ENCODE results near the gene UNKL.

The UNKL gene

DNA sequence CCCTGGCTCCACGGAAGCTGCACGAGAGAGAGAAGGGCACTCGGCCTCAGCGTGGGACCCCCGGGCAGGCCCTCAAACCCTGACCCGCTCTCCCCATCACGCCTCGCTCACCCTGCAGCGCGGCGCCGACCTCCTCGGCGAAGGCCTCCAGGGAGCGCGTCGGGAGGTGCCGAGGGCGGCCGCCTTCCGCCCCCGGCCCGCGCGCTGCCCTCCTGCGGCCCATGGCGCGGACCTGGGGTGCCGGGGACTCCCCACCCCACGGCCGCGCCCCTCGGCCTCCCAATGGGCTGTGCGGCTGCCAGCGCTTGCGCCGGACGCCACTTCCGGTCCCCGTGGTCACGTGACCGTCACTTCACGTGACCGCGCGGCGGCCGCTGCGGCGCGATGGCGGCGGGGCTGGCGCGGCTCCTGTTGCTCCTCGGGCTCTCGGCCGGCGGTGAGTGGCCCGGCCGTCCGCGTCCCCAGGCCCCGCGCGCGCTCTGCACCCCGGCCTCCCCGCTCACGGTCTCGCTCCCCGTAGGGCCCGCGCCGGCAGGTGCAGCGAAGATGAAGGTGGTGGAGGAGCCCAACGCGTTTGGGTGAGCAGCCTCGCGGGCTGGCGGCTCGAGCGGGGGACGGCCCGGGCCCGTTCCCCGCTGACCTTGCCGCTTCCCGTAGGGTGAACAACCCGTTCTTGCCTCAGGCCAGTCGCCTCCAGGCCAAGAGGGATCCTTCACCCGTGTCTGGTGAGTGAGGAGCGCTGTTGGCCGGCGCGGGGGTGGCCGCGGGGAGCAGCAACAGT lies 62.7 kb downstream of the UNKL start, which contains the start of the genes GNPTG and TSR3:
Gene GNPTG (plus strand): TSS at position 350 of the 781 bp plus-strand sequence. CDS start 35 bp downstream, at position 385.
Gene TSR3 (minus strand): TSS at position 297 of the 781 bp plus-strand sequence. CDS start 74 bp downstream, at position 223.
- DNase-seq (ENCODE audit: low spot score): peak; percentile 71
- H3K27ac ChIP-seq: peak within 1 kb of the TSS; percentile 66
- POLR2A ChIA-PET (ENCODE audit: low non-redundant PET): no interaction called here
- CTCF ChIA-PET: no interaction called here
- TF ChIP-seq, protein P1, sequence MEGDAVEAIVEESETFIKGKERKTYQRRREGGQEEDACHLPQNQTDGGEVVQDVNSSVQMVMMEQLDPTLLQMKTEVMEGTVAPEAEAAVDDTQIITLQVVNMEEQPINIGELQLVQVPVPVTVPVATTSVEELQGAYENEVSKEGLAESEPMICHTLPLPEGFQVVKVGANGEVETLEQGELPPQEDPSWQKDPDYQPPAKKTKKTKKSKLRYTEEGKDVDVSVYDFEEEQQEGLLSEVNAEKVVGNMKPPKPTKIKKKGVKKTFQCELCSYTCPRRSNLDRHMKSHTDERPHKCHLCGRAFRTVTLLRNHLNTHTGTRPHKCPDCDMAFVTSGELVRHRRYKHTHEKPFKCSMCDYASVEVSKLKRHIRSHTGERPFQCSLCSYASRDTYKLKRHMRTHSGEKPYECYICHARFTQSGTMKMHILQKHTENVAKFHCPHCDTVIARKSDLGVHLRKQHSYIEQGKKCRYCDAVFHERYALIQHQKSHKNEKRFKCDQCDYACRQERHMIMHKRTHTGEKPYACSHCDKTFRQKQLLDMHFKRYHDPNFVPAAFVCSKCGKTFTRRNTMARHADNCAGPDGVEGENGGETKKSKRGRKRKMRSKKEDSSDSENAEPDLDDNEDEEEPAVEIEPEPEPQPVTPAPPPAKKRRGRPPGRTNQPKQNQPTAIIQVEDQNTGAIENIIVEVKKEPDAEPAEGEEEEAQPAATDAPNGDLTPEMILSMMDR (conservative IDR thresholded peaks at IDR 0.05; ENCODE audit: low read depth): no peak

DNA sequence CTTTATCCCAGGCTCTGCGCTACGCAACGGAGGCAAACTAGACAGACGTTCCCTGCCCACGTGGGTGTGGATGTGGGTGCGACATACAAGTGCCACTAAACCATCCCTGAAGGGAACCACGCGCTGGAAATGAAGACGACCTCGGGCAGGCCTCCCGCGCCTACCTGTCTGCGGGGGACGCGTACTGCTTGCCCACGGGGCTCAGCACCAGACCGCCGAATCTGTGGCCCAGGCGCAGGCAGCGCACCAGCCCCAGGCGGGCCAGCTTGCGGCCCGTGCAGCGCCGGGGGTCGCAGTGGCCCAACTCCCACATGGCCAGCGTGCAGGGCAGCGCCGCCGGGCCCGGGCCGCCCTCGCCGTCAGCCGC lies 63.3 kb downstream of the UNKL start:
- peak overlapping the region; percentile 66 for H3K27ac ChIP-seq

DNA sequence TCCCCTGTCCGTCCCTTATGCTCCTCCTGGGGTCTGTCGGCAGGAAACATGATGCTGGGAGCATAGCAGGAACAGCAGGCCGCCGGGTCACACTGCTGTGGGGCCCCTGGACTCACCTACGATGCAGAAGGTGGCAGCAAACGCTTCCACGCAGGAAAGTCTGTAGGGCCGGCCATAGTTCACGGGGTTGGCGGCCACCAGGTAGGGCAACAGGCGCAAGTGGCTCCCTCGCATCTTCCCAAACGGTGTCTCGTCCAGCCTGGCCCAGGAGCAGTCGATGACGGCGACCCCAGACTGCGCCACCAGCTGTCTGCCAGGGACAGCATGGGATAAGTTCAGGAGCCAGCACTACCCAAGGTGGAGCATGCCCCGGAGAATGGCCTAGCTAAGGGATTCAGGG lies 63.8 kb downstream of the UNKL start:
- POLR2A ChIA-PET (ENCODE audit: low non-redundant PET): no interaction called here

More for the DNA sequence above, 63.3 kb downstream of the UNKL start:
- ChIA-PET POLR2A (ENCODE audit: low non-redundant PET) (no interaction called here), CTCF (no interaction called here)
- TF ChIP-seq, protein P1 (conservative IDR thresholded peaks at IDR 0.05; ENCODE audit: low read depth): no peak
- no peak for DNase-seq (ENCODE audit: low spot score)

DNA sequence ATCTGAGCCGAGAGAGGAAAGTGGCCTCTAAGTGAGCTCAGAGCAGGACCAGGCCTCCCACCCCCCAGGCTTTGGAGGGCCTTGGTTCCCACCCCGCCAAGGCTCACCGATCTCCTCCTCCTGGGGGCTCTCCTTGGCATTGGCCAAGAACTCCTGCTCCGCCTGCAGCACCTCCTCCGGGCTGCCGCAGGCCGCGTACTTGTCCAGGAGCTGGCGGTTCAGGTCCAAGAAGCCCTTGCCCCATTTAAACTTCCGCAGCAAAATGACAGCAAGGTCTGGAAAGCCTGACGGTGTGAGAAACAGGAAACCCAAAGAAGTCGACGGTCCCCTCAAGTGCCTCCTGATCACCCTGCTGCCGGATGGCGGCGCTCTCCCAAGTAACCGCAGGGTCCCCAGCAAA lies 64.6 kb downstream of the UNKL start:
- ChIA-PET CTCF (no interaction called here), POLR2A (ENCODE audit: low non-redundant PET) (no interaction called here)
- DNase-seq (ENCODE audit: low spot score): no peak
- TF ChIP-seq, protein P1 (conservative IDR thresholded peaks at IDR 0.05; ENCODE audit: low read depth): no peak
- H3K27ac ChIP-seq: no peak overlapping the region

More for the DNA sequence above, 63.8 kb downstream of the UNKL start:
- DNase-seq (ENCODE audit: low spot score): no peak
- TF ChIP-seq, protein P1 (conservative IDR thresholded peaks at IDR 0.05; ENCODE audit: low read depth): no peak
- H3K27ac ChIP-seq: peak overlapping the region; percentile 66
- CTCF ChIA-PET: no interaction called here

DNA sequence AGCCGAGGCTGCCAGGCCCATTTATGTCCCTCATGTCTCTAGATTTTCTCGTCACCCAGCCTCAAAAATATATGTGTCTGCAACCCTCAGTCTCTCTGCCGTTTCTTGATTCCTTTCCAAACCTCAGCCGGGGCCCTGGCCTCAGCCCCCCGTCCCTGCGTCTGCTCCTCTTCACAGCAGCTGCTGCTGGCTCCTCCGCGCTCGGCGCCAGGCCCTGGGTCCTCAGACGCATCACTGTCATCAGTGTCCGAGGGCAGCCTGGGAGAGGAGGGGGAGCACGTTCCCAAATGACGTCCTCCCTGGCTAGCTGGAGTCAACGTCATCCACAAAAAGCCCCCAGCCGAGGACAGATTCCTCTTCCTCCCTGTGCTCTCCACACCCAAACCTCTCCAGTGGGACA lies 65.2 kb downstream of the UNKL start:
- POLR2A ChIA-PET (ENCODE audit: low non-redundant PET): no interaction called here
- CTCF ChIA-PET: no interaction called here
- H3K27ac ChIP-seq: peak overlapping the region; percentile 9; the same call in 1 of the 2 replicates
- DNase-seq (ENCODE audit: low spot score): no peak
- TF ChIP-seq, protein P1 (conservative IDR thresholded peaks at IDR 0.05; ENCODE audit: low read depth): no peak

DNA sequence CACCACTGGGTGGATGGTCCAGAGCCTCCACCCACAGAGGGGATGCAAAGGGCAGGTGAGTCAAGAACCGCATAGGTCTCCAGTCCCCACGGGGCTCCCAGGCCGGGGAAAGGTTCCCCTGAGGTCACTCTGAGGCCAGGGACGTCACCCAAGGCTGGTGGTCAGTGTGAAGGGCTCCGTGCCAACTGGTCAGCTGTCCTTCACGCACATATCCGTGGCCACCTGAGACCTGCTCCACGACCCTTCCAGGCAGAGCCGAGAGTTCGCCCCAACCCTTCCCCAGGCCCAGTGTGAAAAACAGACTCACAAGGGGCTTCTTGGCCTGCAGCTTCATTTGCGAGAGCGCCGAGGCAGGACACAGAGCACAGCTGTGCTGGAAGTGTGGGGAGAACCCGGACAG lies 65.6 kb downstream of the UNKL start:
- H3K27ac ChIP-seq: peak overlapping the region; percentile 9; the same call in 1 of the 2 replicates
- TF ChIP-seq, protein P1 (conservative IDR thresholded peaks at IDR 0.05; ENCODE audit: low read depth): no peak
- DNase-seq (ENCODE audit: low spot score): no peak
- POLR2A ChIA-PET (ENCODE audit: low non-redundant PET): no interaction called here
- CTCF ChIA-PET: no interaction called here
